HG02852 (cell line): Measurements from ENCODE around the gene UVSSA.

Source experiments
- ATAC-seq: cut with Tn5 transposase; IDR thresholded peaks from one replicate; pipeline ENCODE4 v1.9.1; 2021; ENCODE audit warnings: mild to moderate bottlenecking, moderate library complexity; ENCODE audit not compliant: unreplicated experiment

The UVSSA gene

DNA sequence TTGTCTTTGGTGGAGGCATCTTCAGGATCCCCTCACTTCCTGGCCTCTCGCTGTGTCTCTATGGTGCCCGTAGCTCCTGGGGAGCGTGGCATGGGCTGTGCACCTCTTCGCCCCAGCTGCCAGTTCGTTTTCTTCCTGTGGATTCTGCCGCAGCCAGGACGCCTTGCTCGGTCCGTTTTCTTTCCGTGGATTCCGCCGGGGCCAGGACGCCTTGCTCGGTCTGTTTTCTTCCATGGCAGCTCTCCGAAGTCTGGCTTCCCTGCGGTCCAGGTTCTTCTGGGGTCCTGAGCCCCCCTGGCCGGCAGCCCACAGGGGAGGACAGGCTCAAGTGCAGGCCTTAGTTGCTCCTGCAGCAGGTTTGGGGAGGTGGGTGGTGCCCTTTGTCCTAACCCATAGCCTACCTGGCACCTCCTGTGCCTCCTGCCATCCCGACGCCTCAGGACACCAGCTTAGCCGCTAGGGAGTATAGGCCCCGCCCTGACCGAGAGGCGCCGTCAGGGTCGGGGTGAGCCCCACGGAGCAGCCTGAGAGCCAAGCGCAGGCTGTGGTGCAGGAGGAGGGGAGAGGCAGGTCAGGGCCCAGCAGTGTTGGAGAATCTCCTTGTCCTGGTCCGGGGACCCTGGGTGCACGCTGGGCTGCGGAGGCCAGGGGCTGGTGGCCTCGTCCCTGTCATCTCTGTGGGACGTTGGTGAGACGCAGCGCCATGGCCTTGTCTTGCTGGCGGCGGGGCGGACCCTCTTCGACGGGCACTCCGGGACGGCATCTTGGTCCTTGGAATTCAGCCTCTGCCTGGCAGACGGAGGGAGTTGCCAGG, 27.1 kb downstream of the UVSSA start:
- ATAC-seq: no peak

DNA sequence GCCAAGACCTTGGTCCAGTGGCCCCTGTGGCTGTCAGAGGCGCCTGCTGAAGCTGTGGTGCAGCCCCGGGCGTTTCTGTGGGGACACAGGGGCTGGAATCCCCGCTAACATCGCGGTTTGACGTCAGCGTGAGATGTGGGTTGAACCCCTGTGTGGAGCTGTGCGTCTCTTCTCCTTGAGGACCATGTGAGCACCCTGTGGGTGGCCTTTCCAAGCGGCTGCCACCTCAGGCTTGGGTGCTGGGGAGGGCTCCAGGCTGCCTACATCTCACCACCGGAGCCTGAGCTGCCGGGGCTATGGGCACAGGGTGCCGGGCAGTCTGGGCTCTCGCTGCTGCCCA, 27.7 kb downstream of the UVSSA start:
- no peak for ATAC-seq

DNA sequence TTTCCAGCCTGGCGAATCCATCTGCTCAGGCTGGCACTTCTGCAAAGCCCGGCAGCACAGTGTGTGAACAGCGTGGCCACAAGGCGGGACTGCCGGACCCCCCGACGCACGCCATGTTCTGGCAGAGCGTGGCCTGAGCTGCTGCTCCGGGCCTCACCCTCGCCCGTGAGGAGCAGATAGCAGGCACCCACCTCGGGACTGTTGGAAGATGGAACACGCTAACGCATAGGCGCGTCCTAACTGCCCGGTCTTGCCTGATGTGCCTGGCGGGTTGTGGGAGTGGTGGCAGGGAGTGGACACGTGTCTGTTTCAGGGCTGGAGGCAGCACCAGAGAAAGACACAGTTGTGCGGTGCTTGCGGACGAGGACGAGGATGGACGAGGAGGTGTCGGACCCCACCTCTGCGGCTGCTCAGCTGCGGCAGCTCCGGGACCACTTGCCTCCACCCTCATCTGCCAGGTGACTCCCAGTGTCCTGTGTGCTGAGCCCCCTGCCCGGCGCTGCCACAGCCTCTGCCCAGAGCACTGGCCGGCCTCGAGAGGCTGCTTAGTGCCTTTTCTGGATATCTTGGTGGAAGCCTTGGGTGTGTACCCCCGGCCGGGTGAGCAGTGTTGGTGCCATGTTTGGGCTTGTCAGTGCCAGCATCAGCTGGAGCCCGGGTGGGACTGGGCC, 28.2 kb downstream of the UVSSA start:
- no peak for ATAC-seq

DNA sequence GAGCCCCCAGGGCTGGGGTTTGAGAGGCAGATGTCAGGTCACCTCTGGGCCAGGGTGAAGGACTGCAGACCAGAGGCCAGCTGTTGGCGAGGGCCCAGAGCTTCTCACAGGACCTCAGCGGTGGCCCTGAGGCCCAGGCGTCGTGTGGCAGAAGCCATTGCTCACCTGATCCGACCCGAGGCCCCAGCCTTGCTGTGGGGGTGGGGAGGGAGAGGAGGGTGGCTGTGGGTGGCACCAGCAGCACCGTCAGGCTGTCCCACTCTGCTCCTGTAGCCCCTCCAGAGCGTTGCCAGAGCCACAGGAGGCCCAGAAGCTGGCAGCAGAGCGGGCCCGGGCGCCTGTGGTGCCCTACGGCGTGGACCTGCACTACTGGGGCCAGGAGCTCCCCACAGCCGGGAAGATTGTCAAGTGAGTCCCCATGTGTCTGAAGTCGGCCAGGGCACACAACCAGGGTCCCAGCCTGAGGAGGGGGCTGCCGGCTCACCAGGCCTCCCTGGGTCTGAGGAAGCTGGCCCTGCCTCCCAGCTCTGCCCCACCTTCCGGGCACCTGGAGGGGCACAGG, 28.8 kb downstream of the UVSSA start:
- no peak for ATAC-seq

DNA sequence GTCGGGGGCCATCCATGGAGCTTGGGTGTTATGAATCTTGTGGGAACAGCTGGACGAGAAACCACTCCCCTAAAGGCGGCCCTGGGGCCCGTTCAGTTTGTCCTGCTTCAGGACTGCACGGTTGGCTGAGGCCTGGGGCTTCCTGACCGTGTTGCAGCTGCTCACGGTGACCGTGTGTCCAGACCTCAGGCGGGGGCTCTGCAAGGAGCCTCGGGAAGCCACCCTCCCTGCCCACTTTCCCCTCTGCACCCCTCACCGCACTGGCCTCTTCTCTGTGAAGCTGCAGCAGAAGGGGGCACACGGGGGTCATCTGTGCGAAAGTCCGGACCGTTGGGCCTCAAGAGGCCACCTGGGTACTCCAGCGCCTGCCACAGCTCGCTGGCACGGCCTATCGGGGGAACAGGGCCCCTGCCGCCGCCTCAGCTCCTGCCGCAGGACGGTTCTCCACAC, 29.4 kb downstream of the UVSSA start:
- ATAC-seq: no peak

DNA sequence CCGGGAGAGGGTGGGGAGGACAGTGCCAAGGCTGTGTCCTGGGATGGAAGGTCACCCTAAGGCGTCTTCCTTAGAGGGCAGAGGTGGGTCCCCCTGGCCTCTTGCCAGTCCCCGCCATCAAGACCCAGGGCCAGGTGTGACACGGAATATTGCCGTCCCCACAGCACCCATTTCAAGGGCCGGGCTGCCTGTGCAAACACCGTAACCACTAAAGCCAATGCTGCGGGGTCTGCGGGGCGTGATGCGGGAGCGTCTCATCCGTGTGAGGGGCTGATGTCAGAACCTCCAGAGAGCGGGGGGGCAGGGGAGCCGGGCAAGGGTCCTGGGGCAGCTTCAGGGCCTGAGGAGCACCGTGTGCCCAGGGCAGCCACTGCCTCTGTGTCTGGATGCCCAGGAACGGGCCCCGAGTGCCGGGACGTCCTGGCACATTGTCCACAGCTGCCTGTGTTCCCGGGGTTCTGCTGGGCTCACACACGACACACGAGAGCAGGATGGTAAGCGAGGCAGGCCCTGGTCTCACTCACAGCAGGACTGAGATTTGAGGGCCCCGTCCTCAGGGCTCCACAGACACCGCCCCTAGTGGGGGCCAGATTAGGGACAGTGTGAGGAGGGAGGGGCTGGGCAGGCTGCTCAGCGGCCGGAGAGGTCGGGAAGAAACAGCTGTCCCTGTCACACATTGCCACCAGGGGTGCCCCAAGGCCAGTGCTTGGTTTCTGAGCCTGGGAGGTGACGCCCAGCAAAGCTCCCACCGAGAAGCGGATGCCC, 30.0 kb downstream of the UVSSA start:
- no peak for ATAC-seq

DNA sequence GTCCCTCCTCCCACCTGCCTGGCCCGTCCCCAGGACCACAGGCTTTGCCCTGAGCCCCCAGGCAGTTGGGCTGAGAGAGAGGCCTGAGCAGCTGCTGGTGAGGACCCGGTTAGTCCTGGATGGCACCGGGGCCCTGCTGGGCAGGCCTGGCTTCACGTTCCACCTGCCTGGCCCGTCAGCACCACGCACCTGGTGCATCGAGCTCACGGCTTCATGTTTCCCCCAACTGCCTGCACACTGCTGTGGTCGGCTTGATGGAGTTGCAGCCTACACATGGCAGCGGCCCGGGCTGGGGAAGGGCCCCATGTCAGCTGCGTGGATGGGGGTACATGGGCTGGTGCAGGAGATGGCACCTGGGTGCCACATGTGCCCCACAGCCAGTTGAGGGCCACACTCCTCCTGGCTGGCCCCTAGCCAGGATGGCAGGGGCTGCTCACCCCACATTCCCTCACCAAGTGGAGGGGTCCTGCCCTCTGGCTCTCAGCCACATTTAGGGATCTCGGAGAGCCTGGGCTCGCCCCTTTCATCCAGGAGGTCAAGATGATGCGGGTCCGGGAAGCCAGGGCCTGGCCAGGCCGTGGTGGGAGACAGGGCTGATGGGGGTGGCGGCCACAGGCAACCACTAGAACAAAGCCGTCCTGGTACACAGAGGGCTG, 30.7 kb downstream of the UVSSA start:
- no peak for ATAC-seq

DNA sequence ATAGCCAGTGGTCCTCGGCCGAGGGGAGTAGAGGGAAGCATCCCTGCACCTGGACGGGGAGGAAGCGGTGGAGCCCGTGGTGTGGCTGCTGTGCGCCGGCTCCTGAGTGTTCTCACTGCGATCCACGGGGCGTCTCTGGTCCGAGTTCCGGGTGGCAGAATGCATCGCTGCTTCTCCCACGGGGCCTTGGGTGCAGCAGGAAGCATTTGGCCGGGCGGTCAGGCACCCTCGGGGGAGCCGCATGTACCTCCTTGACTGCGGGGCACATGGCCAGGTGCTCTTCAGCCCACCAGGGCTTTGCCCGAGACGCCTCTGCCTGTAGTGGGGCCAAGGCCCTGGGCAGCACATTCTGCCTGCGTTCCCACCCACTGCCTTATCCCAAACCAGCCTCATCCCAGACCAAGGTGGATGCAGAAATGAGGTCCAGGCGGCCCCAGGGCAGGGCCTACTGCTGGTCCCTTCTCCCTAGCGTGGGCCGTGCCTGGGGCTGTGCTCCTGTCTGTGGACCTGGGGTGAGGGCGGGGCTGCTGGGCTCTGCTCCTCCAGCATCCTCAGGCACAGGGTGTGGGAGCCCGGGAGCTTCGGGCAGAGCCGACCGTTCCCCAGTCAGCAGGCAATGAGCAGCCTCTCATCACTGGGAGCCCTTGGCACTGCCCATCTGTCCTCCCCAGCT, 31.7 kb downstream of the UVSSA start:
- no peak for ATAC-seq

DNA sequence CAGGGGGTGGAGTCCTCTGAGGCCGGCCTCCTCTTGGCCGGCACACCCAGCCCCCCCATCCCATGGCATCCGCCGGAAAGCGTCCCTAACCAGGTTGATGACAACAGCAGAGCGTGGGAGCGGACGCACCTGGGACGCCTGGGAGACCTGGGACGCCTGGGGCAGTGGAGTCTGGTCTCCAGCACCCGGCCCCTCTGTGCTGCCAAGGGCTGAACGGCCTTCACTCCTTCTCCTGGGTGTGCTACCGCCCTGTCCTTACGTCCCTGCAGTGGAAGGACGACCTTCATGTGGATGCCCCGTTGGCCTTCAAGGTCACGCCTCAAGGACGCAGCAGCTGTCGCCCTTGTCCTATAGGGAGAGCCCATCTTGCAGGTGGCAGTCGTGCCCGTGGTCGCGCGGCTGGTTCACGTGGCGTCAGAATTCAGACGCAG, 32.4 kb downstream of the UVSSA start:
- ATAC-seq: no peak

DNA sequence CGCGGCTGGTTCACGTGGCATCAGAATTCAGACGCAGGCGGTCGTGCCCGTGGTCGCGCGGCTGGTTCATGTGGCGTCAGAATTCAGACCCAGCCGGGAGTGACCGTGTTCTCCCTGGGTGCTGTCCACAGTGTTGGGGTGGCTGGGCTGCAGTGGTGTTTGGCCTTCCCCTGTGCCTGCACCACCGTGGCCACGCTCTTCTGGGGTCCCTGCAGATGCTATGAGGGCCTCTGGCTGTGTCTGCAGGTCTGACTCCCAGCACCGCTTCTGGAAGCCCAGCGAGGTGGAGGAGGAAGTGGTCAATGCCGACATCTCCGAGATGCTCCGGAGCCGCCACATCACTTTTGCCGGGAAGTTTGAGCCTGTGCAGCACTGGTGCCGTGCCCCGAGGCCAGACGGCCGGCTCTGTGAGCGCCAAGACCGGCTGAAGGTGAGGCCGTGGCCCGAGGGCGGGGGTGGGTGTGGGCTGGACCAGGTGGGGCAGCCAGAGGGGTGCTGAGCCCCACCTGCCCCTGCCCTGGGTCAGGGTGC, 32.9 kb downstream of the UVSSA start:
- no peak for ATAC-seq

DNA sequence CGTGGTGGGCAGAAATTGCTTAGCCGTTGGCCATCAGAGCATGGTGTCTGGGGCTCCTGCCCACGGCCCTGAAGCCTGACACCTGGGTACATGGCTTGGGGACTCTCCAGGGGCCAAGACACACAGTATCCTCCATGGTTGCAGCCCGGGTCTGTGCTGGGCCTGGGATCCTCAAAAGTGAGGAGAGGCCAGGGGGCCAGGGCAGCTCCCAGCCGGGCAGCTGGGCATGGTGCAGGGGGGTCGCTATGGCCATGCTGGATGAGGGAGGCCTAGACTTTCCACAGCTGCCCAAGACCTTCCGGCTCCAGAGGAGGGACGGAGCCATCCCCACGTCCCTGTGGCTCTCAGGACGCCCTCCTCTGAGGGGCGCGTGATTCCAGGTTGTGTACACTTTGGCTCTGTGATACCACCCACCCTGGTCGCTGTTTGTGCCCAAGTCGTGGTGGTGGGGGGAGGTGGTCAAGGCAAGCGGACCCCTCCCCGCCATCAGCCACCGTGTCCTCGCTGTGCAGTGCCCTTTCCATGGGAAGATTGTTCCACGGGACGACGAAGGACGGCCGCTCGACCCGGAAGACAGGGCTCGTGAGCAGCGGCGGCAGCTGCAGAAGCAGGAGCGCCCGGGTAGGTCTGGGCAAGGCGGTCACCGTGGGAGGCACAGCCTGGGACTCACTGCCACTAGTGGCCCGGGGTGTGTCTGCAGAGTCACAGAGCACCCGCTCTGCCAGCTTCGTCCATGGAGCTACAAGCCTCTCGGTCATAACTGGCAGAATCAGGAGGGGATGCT, 33.6 kb downstream of the UVSSA start:
- ATAC-seq: no peak

DNA sequence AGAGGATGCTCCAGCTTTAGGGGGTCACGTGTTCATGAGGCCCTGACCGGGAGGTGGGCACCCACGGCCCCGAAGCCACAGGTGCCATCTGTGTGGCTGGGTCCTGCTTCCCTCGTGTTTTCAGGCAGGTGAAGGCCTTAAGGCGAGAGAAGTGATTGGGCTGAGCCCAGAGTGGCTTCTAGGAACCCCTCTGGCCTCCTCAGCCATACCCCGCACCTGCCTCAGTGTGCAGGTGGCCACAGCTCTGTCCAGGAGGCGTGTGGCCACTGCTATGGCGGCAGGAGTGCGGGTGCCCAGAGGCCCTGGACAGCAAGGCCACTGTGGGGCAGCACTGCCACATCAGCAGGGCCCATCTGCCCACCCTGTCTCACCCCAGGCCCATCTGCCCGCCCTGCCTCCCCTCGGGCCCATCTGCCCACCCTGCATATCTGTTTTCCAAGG, 34.2 kb downstream of the UVSSA start:
- ATAC-seq: no peak

DNA sequence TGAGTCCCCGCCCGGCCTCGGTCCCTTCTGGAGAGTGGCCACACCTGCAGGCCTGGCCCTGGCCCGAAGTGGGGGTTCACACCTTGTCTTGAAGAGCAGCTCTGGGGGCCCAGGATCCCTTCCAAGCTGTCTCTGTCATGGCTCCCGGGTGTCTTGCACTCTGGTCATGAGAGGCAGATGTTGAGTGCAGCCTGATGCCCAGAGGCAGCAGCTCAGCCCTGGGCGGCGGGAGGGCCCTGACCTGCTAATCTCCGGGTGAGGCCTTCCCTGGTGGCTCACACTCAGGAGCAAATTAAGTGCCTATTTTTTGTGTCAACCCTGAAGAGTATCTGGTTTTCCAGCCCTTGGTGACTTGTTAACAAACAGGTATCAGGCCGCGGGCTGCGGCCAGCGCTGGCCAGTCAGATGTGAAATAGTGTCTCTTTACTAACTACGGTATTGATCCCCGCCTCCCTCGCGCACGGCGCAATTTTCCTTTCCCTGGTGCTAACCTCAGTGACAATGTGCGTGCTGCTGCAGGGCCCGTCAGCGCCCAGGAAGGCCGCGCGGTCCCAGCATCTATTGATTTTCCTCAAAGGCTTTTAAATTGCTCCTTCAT, 35.0 kb downstream of the UVSSA start:
- no peak for ATAC-seq

DNA sequence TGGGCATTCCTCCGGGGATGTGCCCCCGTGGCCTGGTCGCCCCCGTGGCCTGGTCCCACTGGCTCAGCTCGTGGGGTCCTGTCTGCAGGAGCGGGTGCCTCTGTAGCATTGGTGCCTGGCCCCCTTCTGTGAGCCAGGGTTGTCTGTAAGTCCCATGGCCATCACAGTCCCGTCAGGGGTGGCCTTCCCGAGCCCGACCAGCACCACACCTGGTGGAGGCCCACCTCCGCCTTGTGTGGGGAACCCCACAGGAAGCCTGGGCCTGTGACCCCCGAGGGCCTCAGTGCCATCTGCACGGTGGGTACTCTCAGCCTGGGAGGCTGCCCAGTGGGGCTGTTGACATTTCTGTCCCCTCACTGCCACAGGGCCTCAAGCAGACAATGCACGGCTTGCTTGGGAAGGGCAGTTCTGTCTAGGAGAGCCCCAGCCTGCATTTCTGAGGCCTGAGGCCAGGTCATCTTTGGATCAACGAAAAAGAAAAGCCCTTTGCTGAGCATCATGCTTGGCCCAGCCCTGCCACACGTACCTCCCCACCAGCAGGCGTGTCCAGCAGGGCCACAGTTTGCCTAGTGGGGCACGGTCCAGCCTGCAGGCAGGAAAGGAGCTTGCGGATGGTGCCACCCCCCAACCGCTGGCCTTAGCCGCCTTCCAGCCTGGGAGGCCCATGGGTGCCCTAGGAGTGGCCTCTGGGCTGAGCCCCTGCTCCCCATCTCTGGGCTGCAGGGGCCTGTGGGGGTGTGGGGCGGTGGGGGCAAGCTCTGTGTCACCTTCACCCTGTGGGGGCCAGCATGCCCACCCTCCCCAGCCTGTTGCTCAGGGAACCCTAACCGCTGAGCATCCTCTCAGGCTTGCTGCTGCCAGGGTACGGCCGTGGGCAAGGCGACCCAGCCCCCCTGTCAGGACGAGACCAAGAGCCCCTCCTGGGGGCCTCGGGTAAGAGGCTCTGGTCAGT, 36.0 kb downstream of the UVSSA start:
- ATAC-seq: no peak

DNA sequence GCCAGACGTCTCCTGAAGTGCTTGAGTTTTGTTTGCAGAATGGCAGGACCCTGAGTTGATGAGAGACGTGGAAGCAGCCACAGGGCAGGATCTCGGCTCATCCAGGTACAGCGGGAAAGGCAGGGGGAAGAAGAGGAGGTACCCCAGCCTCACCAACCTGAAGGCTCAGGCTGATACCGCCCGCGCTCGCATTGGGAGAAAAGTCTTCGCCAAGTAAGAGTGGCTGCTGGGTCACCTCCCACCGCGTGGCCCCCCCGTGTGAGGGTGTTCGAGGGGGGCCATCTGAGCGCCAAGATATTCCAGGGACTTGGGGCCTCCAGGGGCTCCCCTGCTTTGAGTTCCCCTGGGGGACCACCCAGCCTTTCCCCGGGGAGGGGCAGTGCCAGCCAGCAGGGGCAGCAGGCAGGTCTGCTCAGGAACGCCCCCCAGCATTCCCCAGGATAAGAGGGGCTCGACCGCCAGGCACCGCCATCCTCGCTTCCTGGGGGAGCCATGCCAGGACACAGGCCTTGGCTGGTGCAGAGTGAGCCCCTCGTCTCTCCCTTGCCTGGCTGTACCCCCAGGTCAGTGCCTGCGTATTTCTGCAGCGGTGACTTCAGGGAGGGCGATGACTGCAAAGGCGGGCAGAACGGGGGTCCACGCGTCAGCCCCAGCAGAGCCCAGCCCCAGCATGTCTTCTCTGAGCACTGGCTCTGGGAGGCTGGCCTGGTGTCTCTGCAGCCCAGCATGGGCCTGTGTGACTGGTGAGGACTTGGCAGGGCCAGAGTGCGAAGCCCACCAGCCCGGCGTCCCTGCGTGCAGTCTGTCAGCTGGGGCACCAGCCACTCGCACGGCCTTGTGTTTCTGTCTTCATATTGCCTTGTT, 37.0 kb downstream of the UVSSA start:
- ATAC-seq: no peak

DNA sequence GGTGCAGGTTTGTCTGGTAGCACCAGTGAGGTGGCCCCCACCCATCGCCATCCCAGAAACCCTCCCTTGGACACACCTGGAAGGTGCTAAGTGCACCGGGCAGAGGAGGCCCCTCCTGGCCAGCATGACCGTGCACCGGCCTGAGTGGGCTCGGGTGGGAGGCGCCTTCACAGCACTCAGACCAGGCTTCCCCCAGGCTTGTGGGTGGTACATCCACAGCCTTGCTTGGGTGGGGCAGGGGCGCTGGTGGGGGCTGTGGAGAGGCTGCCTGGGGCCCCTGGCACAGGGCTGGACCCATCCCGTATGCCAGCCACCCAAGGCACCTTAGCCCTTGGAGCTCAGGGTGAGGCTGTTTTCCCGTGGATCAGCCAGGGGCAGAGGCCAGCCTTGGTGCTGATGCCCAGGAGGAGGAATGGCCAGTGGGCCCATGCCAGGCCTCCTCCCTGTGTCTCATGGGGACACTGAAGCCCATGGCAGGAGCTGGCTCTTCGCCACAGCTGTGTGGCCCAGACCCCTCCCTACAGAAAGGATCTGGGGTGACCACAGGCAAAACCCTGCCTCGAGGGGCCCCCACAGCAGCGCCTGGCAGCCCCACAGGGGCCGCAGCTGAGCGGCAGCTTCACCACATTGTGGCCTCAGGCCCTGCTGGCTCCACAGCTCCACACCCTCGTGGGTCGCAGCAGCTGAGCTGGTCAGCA, 37.8 kb downstream of the UVSSA start:
- ATAC-seq: no peak
